HepG2 (cell line): Measurements from ENCODE around the gene XKR7. TPM values are rescaled to one million over a fixed set of nuclear protein-coding genes. Genes with fewer than 3 reads are reported as not detected.

ENCODE experiments used
- ATAC-seq: fragments of 200-7000 bp; cut with Tn5 transposase; 3 replicates; pipeline ENCODE4 v1.9.1; 2020; ENCODE audit warnings: mild to moderate bottlenecking, moderate library complexity
- BruUV-seq: library from RNA; stranded (reverse); fragments of 400-500 nt; replicated peaks from 2 replicates; lab custom pipeline; 2021; lab: Mats Ljungman, UMichigan
- CTCF ChIA-PET: fragments of 300-600 bp; formaldehyde crosslinking; extraction: SDS; loops from one replicate; lab custom pipeline; 2021; ENCODE audit warnings: low total read pairs, inconsistent platforms, low intra/inter-chr PET ratio; lab: Yijun Ruan, JAX
- POLR2A ChIA-PET: fragments of 350-600 bp; sonication (Branson Sonifier 250); formaldehyde crosslinking; loops from one replicate; lab custom pipeline; 2020; ENCODE audit warnings: antibody characterized with exemption, inconsistent platforms; lab: Yijun Ruan, JAX
- DNase-seq: peaks from one replicate; pipeline ENCODE4 v3.0.0-alpha.2; 2015; ENCODE audit warnings: low spot score
- FAIRE-seq: peaks from 3 replicates; lab custom pipeline; 2011; peaks lifted over from hg19 to GRCh38; lab: Jason Lieb, UNC
- H2AFZ ChIP-seq: one replicate; pipeline ENCODE4 v1.6.1; 2011; ENCODE audit warnings: low read length, inconsistent platforms
- H3K27ac ChIP-seq: fragments of 300-600 bp; 3 replicates; pipeline ENCODE4 v1.8.0; 2011; ENCODE audit warnings: mixed run types, mild to moderate bottlenecking, mixed read lengths, low read length, inconsistent platforms; ENCODE audit not compliant: insufficient read depth; ENCODE audit errors: extremely low read length
- H3K27me3 ChIP-seq, 2 experiments: fragments of 200-600 bp in 1 of 2; 2 replicates in 1 of 2; 3 replicates in 1 of 2; pipeline versions ENCODE4 v1.6.0 to v1.8.0; 2011; ENCODE audit warnings: low read length in 2 of 2, mild to moderate bottlenecking in 2 of 2, moderate library complexity in 2 of 2, inconsistent platforms in 1 of 2; ENCODE audit not compliant: insufficient read depth in 2 of 2, control insufficient read depth in 1 of 2
- H3K36me3 ChIP-seq, 2 experiments: fragments of 200-600 bp in 1 of 2; replicated peaks in 1 of 2; 2 replicates in 1 of 2; 3 replicates in 1 of 2; pipeline versions ENCODE4 v1.5.1 to v1.8.0; 2011; ENCODE audit warnings: low read length in 2 of 2, inconsistent platforms in 1 of 2; ENCODE audit not compliant: insufficient read depth in 2 of 2, control insufficient read depth in 1 of 2
- H3K4me1 ChIP-seq: 2 replicates; pipeline ENCODE4 v1.5.1; 2012; ENCODE audit warnings: low read length, inconsistent platforms; ENCODE audit not compliant: insufficient read depth
- H3K4me2 ChIP-seq: 2 replicates; pipeline ENCODE4 v1.6.0; 2011; ENCODE audit warnings: low read depth, low read length, inconsistent platforms
- H3K4me3 ChIP-seq, 3 experiments: fragments of 200-600 bp in 1 of 3; sonication (generic), shearing (Covaris generic) in 1 of 3; replicated peaks in 1 of 3; 2 replicates each; pipeline ENCODE4 v1.5.1; 2011 to 2016; ENCODE audit warnings: low read length in 3 of 3, inconsistent platforms in 2 of 3, low read depth in 2 of 3, mild to moderate bottlenecking in 2 of 3, control low read depth in 1 of 3, mixed read lengths in 1 of 3; ENCODE audit not compliant: insufficient read depth in 1 of 3
- H3K79me2 ChIP-seq: one replicate; pipeline ENCODE4 v1.6.1; 2011; ENCODE audit warnings: low read length, inconsistent platforms; ENCODE audit not compliant: insufficient read depth
- H3K9ac ChIP-seq: 2 replicates; pipeline ENCODE4 v1.6.0; 2011; ENCODE audit warnings: mild to moderate bottlenecking, low read depth, low read length, inconsistent platforms; ENCODE audit not compliant: insufficient read depth
- H3K9me3 ChIP-seq: 2 replicates; pipeline ENCODE4 v1.5.1; 2012; ENCODE audit warnings: mild to moderate bottlenecking, low read length
- H4K20me1 ChIP-seq: 2 replicates; pipeline ENCODE4 v1.6.0; 2011; ENCODE audit warnings: inconsistent platforms, mild to moderate bottlenecking, low read length, moderate library complexity; ENCODE audit not compliant: insufficient read depth
- ASH2L ChIP-seq: fragments of 300-600, 200-600 bp; sonication (generic); IDR thresholded peaks from 2 replicates; pipeline ENCODE4 v1.7.0; 2017; ENCODE audit warnings: low read depth, mild to moderate bottlenecking, moderate library complexity, mixed read lengths, low read length; ENCODE audit not compliant: insufficient read length
- HMGXB4 ChIP-seq, 2 experiments: sonication (generic) in 1 of 2; formaldehyde crosslinking in 1 of 2; IDR thresholded peaks; 2 replicates each; pipeline versions ENCODE4 v1.4.0 to v1.6.1; 2018 to 2020; ENCODE audit warnings: missing genetic modification reagents in 2 of 2, borderline replicate concordance in 1 of 2, low read depth in 1 of 2, mild to moderate bottlenecking in 1 of 2, missing biosample characterization in 1 of 2
- MLX ChIP-seq: IDR thresholded peaks from 2 replicates; pipeline ENCODE4 v1.6.1; 2016
- ZFP91 ChIP-seq: sonication (generic); formaldehyde crosslinking; IDR thresholded peaks from 2 replicates; pipeline ENCODE4 v1.9.0; 2022; ENCODE audit warnings: missing genetic modification reagents, mild to moderate bottlenecking, borderline replicate concordance
- ZNF496 ChIP-seq: sonication (generic); formaldehyde crosslinking; IDR thresholded peaks from 2 replicates; pipeline ENCODE4 v1.8.1; 2023; ENCODE audit warnings: mild to moderate bottlenecking, moderate library complexity, missing genetic modification reagents; ENCODE audit not compliant: insufficient replicate concordance
- ZNF558 ChIP-seq: sonication (generic); formaldehyde crosslinking; IDR thresholded peaks from 2 replicates; pipeline ENCODE4 v1.9.0; 2022; ENCODE audit warnings: mild to moderate bottlenecking, missing genetic modification reagents, borderline replicate concordance
- ZNF883 ChIP-seq: sonication (generic); formaldehyde crosslinking; IDR thresholded peaks from 2 replicates; pipeline ENCODE4 v1.5.1; 2020; ENCODE audit warnings: mild to moderate bottlenecking, missing genetic modification reagents; ENCODE audit errors: not compliant biosample characterization
- WGBS: methylation state at CpG from one replicate; pipeline ENCODE4 v1.1.6; 2017; ENCODE audit warnings: low lambda C conversion rate; 5-methylcytosine and 5-hydroxymethylcytosine counted together
- in situ Hi-C: cut with HindIII; loops from 2 replicates; pipeline ENCODE4 v1.10.0; 2017; ENCODE audit warnings: low pct_unique_long_range_greater_than_20kb; ENCODE audit not compliant: extremely low pct_ligation_motif_present
- intact Hi-C: fragments of 100-400 bp; cut with micrococcal nuclease; formaldehyde crosslinking; loops from one replicate; pipeline ENCODE4 v1.10.0; 2022; ENCODE audit not compliant: unreplicated experiment
- polyA plus RNA-seq, 8 experiments: library from polyadenylated mRNA; depleted of rRNA in 3 of 8; stranded (reverse) in 7 of 8; unstranded in 1 of 8; fragments of >200 nt; fragmentation: Illumina TruSeq in 4 of 8; extraction: Trizol in 4 of 8; gene quantifications; 2 replicates each; pipeline versions ENCODE4 v1.2.1 to v1.2.3, GENCODE V29; 2011 to 2016; ENCODE audit warnings: low read depth in 4 of 8, missing spikeins in 1 of 8, mixed read lengths in 1 of 8; ENCODE audit not compliant: insufficient read depth in 1 of 8
- total RNA-seq, 5 experiments: library from RNA; depleted of rRNA; stranded (reverse); fragments of >200 nt; fragmentation: Illumina TruSeq; extraction: Trizol; gene quantifications; 2 replicates each; pipeline ENCODE4 v1.2.3, GENCODE V29; 2016; ENCODE audit warnings: low read depth in 1 of 5

XKR7 gene
- total and polyA plus RNA-seq, 2 of the 13 experiments (the other 11 are each of a cell fraction or from before 2014, with no cell fraction given): not detected

- no peak for TF ChIP-seq HMGXB4 (CRISPR knock-in tag; IDR thresholded peaks at IDR 0.05; ENCODE audit: borderline replicate concordance in 1 of 2, low read depth in 1 of 2)
- TF ChIP-seq ASH2L: no peak
- no peak for TF ChIP-seq ZNF883 (CRISPR knock-in tag)
These were observed 83.8 kb downstream of the XKR7 start (continued) for GRCh38 chr20:32051720-32052089.

- no peak for TF ChIP-seq MLX
- TF ChIP-seq ZFP91: peak; percentile 17; the same call in 1 of the 2 replicates
- no peak for TF ChIP-seq ZNF558 (CRISPR knock-in tag)
- TF ChIP-seq ZNF496 (CRISPR knock-in tag): no peak
- POLR2A ChIA-PET: no interaction called here
- H3K27me3 ChIP-seq: peaks cover 19 to 70% of the 10 kb centered on the region in 2 experiments
- intact Hi-C loops: no loop called here
- no peaks in the 10 kb centered on the region for H3K4me1 ChIP-seq
- H3K4me2 ChIP-seq: no peak within 1 kb of the TSS
- H3K9ac ChIP-seq: no peak within 1 kb of the TSS
- ATAC-seq (peak; percentile 60), FAIRE-seq (no peak), DNase-seq (no peak)
- H3K36me3 ChIP-seq: no peaks in the 10 kb centered on the region
- H2AFZ ChIP-seq: no peak within 1 kb of the TSS
- no peaks in the 10 kb centered on the region for H3K9me3 ChIP-seq
- CTCF ChIA-PET: no interaction called here
- H3K4me3 ChIP-seq: no peak within 1 kb of the TSS; a peak in 1 of 6 replicates
- BruUV-seq: no TSS peak
- 12% methylated on average over 58 of the region's 58 CpGs for WGBS
- H3K79me2 ChIP-seq: no peaks in the 10 kb centered on the region
- H3K27ac ChIP-seq: no peak within 1 kb of the TSS
- in situ Hi-C loops: no loop called here
- no peaks in the 10 kb centered on the region; the same call in 1 of the 2 replicates for H4K20me1 ChIP-seq
These were observed 84.3 kb downstream of the XKR7 start, which contains the start of gene HCK for GRCh38 chr20:32052090-32052777. Gene HCK (plus strand): TSS chr20:32052242.
